Thyroid gland (tissue), 4 donors: ENCODE results near the gene S100A7. TPM values are rescaled to one million over a fixed set of nuclear protein-coding genes. Genes with fewer than 3 reads are reported as not detected.
A peak's percentile ranks its signal among the peaks of the same experiment; 100 is the strongest.

Experiments used
- DNase-seq, 2 donors: peaks; one replicate each; pipeline ENCODE4 v3.0.0-alpha.2; 2019
- H3K27ac ChIP-seq, 3 donors: fragments of 200-600 bp; sonication (generic); 1 replicate in 2 of 3; 2 replicates in 1 of 3; pipeline ENCODE4 v1.5.1; 2016 to 2019; ENCODE audit warnings: mild to moderate bottlenecking in 1 of 3, moderate library complexity in 1 of 3
- H3K27me3 ChIP-seq: fragments of 200-600 bp; sonication (generic); one replicate; pipeline ENCODE4 v1.5.1; 2019
- H3K36me3 ChIP-seq, 2 donors: fragments of 200-600 bp; sonication (generic); one replicate each; pipeline ENCODE4 v1.5.1; 2016 to 2019
- H3K4me1 ChIP-seq, 2 donors: fragments of 200-600 bp; sonication (generic); one replicate each; pipeline ENCODE4 v1.5.1; 2017 to 2019
- H3K4me3 ChIP-seq, 3 donors: fragments of 200-600 bp; sonication (generic); replicated peaks in 1 of 3; 1 replicate in 2 of 3; 2 replicates in 1 of 3; pipeline ENCODE4 v1.5.1; 2016; ENCODE audit warnings: mild to moderate bottlenecking in 1 of 3
- H3K9me3 ChIP-seq: fragments of 200-600 bp; sonication (generic); one replicate; pipeline ENCODE4 v1.5.1; 2017
- POLR2A ChIP-seq, 2 donors: fragments of 450-650 bp; IDR thresholded peaks; one replicate each; pipeline ENCODE4 v1.6.1; 2017; ENCODE audit warnings: antibody characterized with exemption in 2 of 2, mild to moderate bottlenecking in 2 of 2, moderate library complexity in 1 of 2
- WGBS, 2 donors: methylation state at CpG; one replicate each; pipeline ENCODE4 v1.1.5; 2017; 5-methylcytosine and 5-hydroxymethylcytosine counted together
- intact Hi-C: fragments of 100-400 bp; cut with DNase I; formaldehyde crosslinking; loops from one replicate; pipeline ENCODE4 v1.15.1; 2023
- total RNA-seq, 4 donors: library from RNA; depleted of rRNA; stranded (reverse); fragments of >200 nt; gene quantifications; one replicate each; pipeline ENCODE4 v1.2.3, GENCODE V29; 2016
- TF ChIP-seq, protein P1 (sequence below), 6 experiments: fragments of 200-600 bp in 3 of 6; fragments of 450-650 bp in 3 of 6; sonication (generic) in 3 of 6; IDR thresholded peaks; one replicate each; pipeline ENCODE4 v1.5.1; 2016 to 2019; ENCODE audit warnings: antibody characterized with exemption in 6 of 6, mild to moderate bottlenecking in 2 of 6, inconsistent platforms in 1 of 6, moderate library complexity in 1 of 6

S100A7 gene
- total RNA-seq: not detected

GRCh38 chr1:153460551-153460950 lies at the start of gene S100A7:
TSS of gene S100A7 (minus strand) at chr1:153460651. CDS start at chr1:153459013, 1,638 bp downstream.
- Histone ChIP-seq H3K27me3 (no peaks in the 10 kb centered on the region), H3K27ac (no peak within 1 kb of the TSS), H3K9me3 (no peaks in the 10 kb centered on the region), H3K4me3 (no peak within 1 kb of the TSS), H3K4me1 (no peaks in the 10 kb centered on the region), H3K36me3 (no peaks in the 10 kb centered on the region)
- intact Hi-C loops: no loop called here
- TF ChIP-seq, protein P1, sequence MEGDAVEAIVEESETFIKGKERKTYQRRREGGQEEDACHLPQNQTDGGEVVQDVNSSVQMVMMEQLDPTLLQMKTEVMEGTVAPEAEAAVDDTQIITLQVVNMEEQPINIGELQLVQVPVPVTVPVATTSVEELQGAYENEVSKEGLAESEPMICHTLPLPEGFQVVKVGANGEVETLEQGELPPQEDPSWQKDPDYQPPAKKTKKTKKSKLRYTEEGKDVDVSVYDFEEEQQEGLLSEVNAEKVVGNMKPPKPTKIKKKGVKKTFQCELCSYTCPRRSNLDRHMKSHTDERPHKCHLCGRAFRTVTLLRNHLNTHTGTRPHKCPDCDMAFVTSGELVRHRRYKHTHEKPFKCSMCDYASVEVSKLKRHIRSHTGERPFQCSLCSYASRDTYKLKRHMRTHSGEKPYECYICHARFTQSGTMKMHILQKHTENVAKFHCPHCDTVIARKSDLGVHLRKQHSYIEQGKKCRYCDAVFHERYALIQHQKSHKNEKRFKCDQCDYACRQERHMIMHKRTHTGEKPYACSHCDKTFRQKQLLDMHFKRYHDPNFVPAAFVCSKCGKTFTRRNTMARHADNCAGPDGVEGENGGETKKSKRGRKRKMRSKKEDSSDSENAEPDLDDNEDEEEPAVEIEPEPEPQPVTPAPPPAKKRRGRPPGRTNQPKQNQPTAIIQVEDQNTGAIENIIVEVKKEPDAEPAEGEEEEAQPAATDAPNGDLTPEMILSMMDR (IDR thresholded peaks at IDR 0.05): no peak
- WGBS, 2 donors: 80 to 89% methylated on average over 4 of the region's 4 CpGs
- DNase-seq: no peak

DNA sequence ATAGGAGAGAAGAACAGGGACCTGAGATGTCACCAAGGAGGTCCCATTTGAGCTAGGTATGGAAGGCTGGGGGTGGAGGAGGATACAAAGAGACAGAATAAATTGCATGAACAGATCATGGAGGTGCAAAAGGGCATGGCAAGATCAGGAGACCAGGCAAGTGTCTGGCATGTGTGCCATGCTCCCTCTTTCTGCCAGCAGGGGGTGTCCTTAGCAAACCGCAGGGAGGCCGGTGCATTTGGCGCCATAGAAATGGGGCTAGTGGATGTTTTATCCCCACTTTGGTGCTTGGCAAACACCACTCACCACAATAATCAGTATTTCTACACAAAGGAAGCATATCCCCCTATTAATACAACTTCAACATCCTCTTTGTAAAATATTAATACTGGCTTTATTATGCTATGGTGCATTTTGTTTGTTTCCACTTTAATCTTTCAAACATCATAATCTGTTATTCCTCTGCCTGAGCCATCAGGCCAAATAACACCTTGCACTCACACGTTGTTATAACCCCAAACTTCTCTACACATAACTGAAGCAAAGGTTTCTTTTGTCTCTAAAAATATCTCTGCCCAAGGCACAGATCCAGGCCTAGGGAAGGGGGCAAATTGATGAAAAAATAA lies 49.4 kb upstream of the S100A7 start:
- no peaks in the 10 kb centered on the region for H3K27me3 ChIP-seq
- intact Hi-C loops: loop anchor here (2.0 to 5.0 kb wide), 2 partner anchors 59 to 237 kb away; no protein-coding TSS in a partner anchor
- peaks cover 6 to 16% of the 10 kb centered on the region in 2 donors for H3K4me1 ChIP-seq
- no peak overlapping the region for H3K27ac ChIP-seq
- WGBS, 2 donors: 47 to 62% methylated on average over 4 of the region's 4 CpGs
- no peak for TF ChIP-seq POLR2A (IDR thresholded peaks at IDR 0.05)
- TF ChIP-seq, protein P1 (IDR thresholded peaks at IDR 0.05): peak in 3 of 6 experiments; percentile 36 to 49 (median 37)
- peak in 1 of 2 donors; percentile 30 for DNase-seq
- no peaks in the 10 kb centered on the region for H3K36me3 ChIP-seq
- H3K9me3 ChIP-seq: no peaks in the 10 kb centered on the region
- H3K4me3 ChIP-seq: no peak overlapping the region

DNA sequence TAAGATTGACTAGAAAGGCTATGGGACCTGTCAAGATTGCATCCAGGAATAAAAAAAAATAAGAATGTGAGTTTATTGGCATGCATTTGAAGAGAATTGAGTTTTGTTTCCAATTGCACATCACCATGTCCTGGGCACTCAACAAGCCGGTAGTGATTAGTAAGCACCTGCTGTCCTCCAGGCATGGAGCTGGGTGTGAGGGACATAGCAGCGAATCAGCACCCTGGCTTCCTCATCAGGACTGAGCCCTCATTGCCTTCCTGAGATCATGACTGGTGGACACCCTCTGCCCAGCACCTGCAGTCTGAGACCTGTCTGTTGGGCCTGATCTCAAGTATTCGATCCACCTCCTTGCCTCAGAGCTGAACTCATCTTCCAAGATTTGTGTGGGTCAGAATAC lies 48.6 kb upstream of the S100A7 start:
- Histone ChIP-seq H3K9me3 (no peaks in the 10 kb centered on the region), H3K36me3 (no peaks in the 10 kb centered on the region), H3K27me3 (no peaks in the 10 kb centered on the region), H3K27ac (no peak overlapping the region), H3K4me3 (no peak overlapping the region), H3K4me1 (peaks cover 6 to 16% of the 10 kb centered on the region in 2 donors)
- intact Hi-C loops: no loop called here
- DNase-seq: no peak
- 86 to 98% methylated on average over 3 of the region's 3 CpGs for WGBS, 2 donors
- TF ChIP-seq, protein P1 (IDR thresholded peaks at IDR 0.05): no peak
- TF ChIP-seq POLR2A (IDR thresholded peaks at IDR 0.05): no peak

DNA sequence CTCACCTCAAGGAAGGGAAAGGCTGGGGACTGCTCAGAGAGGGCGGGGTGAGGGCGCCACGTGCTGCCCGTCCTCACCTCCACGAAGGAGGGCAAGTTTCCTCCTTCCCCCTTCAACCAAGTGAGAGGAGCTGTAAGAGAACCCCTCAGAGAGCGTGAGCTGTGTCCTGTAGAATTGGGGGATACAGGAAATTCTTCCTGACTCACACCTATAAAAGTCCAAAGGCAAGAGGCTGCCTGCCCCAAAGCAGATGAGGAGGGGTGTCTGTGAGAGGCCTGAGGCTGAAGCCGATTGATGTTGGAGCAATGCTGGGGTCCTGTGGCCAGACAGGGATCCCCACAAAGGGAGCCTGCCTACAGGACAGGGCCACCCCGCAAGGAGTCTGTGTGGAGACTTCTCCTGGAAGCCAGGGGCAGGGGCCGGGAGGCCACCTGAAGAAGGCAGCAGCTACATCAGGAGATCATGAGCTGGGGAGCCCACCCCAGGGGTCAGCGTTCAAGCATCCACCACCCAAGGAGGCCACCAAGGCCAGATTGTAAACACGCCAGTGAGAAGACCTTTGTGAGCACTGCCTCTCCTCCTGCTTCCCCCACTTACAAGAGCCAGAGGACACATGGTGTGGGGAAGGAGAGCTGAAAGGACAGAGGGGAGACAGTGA lies 47.6 kb upstream of the S100A7 start:
- Histone ChIP-seq H3K27ac (peak overlapping the region in 1 of 3 donors; percentile 67), H3K4me3 (no peak overlapping the region), H3K27me3 (no peaks in the 10 kb centered on the region), H3K9me3 (no peaks in the 10 kb centered on the region), H3K4me1 (peaks cover 6 to 16% of the 10 kb centered on the region in 2 donors), H3K36me3 (no peaks in the 10 kb centered on the region)
- TF ChIP-seq, protein P1 (IDR thresholded peaks at IDR 0.05): no peak
- no peak for TF ChIP-seq POLR2A (IDR thresholded peaks at IDR 0.05)
- intact Hi-C loops: no loop called here
- DNase-seq: no peak
- WGBS, 2 donors: 84 to 85% methylated on average over 11 of the region's 11 CpGs

DNA sequence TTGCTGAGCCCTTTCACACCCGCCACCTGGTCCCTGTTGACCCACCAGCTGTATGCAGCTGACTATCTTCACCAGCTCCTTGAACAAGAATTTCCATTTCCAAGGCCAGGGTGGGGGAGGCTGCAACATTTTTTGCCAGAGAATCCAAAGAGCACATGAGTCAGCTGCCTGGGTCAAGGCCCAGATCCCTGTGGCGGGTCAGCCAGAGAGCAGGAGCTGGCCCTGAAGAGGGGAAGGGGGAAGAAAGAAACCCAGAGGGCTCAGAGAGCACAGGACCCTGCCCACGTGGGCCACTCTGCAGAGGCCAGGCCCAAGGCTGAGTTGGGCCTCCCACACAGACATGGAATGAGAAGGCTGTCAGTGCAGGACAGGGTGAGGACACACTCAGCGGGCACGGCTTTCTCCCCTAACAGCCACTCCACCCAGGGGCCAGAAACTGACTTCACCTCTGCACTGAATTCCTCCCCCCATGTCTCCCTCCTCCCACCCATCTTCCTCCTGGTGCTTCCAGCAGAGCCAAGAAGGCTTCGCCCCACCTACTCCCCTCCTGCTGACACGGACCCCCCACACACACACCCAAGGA lies 46.5 kb upstream of the S100A7 start:
- Histone ChIP-seq H3K27ac (peak overlapping the region; percentile 27 to 67 (median 61)), H3K36me3 (no peaks in the 10 kb centered on the region), H3K9me3 (no peaks in the 10 kb centered on the region), H3K27me3 (no peaks in the 10 kb centered on the region), H3K4me1 (peaks cover 6 to 16% of the 10 kb centered on the region in 2 donors), H3K4me3 (no peak overlapping the region)
- TF ChIP-seq, protein P1 (IDR thresholded peaks at IDR 0.05): no peak
- TF ChIP-seq POLR2A (IDR thresholded peaks at IDR 0.05): no peak
- intact Hi-C loops: no loop called here
- WGBS, 2 donors: 53 to 63% methylated on average over 6 to 7 of the region's 7 CpGs
- peak; percentile 69 to 85 for DNase-seq
